ENCODE measurements around the gene DIAPH2. TPM values are rescaled to one million over a fixed set of nuclear protein-coding genes. Genes with fewer than 3 reads are reported as not detected.
"Not testable (repeated sequence)": the region's sequence is repeated elsewhere in the genome, so short reads cannot be mapped to it uniquely, and the experiment has no call there.

The DIAPH2 gene
- total RNA-seq, 1 donor from 2014 or later = 34.2 TPM

- no peaks in the 10 kb centered on the region for H3K4me1 ChIP-seq
- intact Hi-C loops (cut with DNase I) = no loop called here
- no peak for TF ChIP-seq CTCF (IDR thresholded peaks at IDR 0.05)
- no peak overlapping the region for H3K27ac ChIP-seq
- ATAC-seq = no peak
- no peak for DNase-seq
- no peaks in the 10 kb centered on the region for H3K36me3 ChIP-seq
- H3K9me3 ChIP-seq = no peaks in the 10 kb centered on the region
- H3K4me3 ChIP-seq = no peak overlapping the region
- no peaks in the 10 kb centered on the region for H3K27me3 ChIP-seq (ENCODE audit: low read depth)
These were observed 720.5 kb downstream of the DIAPH2 start for GRCh38 chrX:97405031-97405660.

- intact Hi-C loops (cut with DNase I); H3K27ac ChIP-seq; H3K9me3 ChIP-seq; DNase-seq; H3K4me1 ChIP-seq; H3K4me3 ChIP-seq; H3K27me3 ChIP-seq (ENCODE audit: low read depth); ATAC-seq; H3K36me3 ChIP-seq: not testable (repeated sequence)
These were observed 725.2 kb downstream of the DIAPH2 start for GRCh38 chrX:97409632-97410415.

GRCh38 chrX:97416461-97416860 is 731.8 kb downstream of the DIAPH2 start:
- no peaks in the 10 kb centered on the region for H3K9me3 ChIP-seq
- H3K4me3 ChIP-seq = no peak overlapping the region
- TF ChIP-seq CTCF (IDR thresholded peaks at IDR 0.05) = no peak
- intact Hi-C loops (cut with DNase I) = no loop called here
- no peak for DNase-seq
- H3K4me1 ChIP-seq = no peaks in the 10 kb centered on the region
- ATAC-seq = no peak
- H3K27me3 ChIP-seq (ENCODE audit: low read depth) = no peaks in the 10 kb centered on the region
- H3K27ac ChIP-seq = no peak overlapping the region
- no peaks in the 10 kb centered on the region for H3K36me3 ChIP-seq

GRCh38 chrX:97429101-97429500 is 744.5 kb downstream of the DIAPH2 start:
- DNase-seq = no peak
- ATAC-seq = no peak
- H3K27ac ChIP-seq = no peak overlapping the region
- no peak for TF ChIP-seq CTCF (IDR thresholded peaks at IDR 0.05)
- no peak overlapping the region for H3K4me3 ChIP-seq
- H3K9me3 ChIP-seq = no peaks in the 10 kb centered on the region
- intact Hi-C loops (cut with DNase I) = no loop called here
- H3K36me3 ChIP-seq = no peaks in the 10 kb centered on the region
- H3K4me1 ChIP-seq = no peaks in the 10 kb centered on the region
- H3K27me3 ChIP-seq (ENCODE audit: low read depth) = no peaks in the 10 kb centered on the region

- intact Hi-C loops (cut with DNase I) = no loop called here
- TF ChIP-seq CTCF (IDR thresholded peaks at IDR 0.05) = no peak
- ATAC-seq (no peak), DNase-seq (no peak)
- Histone ChIP-seq H3K27me3 (ENCODE audit: low read depth) (no peaks in the 10 kb centered on the region), H3K27ac (no peak overlapping the region), H3K4me1 (no peaks in the 10 kb centered on the region), H3K9me3 (no peaks in the 10 kb centered on the region), H3K36me3 (no peaks in the 10 kb centered on the region), H3K4me3 (no peak overlapping the region)
These were observed 746.6 kb downstream of the DIAPH2 start for GRCh38 chrX:97431281-97431680.

GRCh38 chrX:97446298-97446882 is 761.7 kb downstream of the DIAPH2 start:
- Histone ChIP-seq H3K9me3 (no peaks in the 10 kb centered on the region), H3K27ac (no peak overlapping the region), H3K27me3 (ENCODE audit: low read depth) (no peaks in the 10 kb centered on the region), H3K4me3 (no peak overlapping the region), H3K36me3 (no peaks in the 10 kb centered on the region), H3K4me1 (no peaks in the 10 kb centered on the region)
- no peak for ATAC-seq
- no peak for TF ChIP-seq CTCF (IDR thresholded peaks at IDR 0.05)
- no peak for DNase-seq
- intact Hi-C loops (cut with DNase I) = no loop called here

All from lower lobe of right lung (tissue), 2 donors.